ENCODE measurements around the gene CARHSP1.

CARHSP1 gene

GRCh38 chr16:8848939-8849391, 19.8 kb downstream of the CARHSP1 start:
- Histone ChIP-seq H3K9me3 (no peaks in the 10 kb centered on the region), H3K4me1 (peaks cover 0 to 8% (median 7%) of the 10 kb centered on the region in 4 donors), H3K27me3 (no peaks in the 10 kb centered on the region), H3K36me3 (peaks cover 15 to 63% (median 39%) of the 10 kb centered on the region in 3 donors), H3K4me3 (no peak overlapping the region), H3K27ac (no peak overlapping the region)
- intact Hi-C loops (cut with DNase I; ENCODE audit: low total_unique reads) = no loop called here
- peak in 1 of 2 donors; percentile 57 for DNase-seq
- no peak for TF ChIP-seq CTCF (IDR thresholded peaks at IDR 0.05)

GRCh38 chr16:8848231-8848938, 20.4 kb downstream of the CARHSP1 start:
- intact Hi-C loops (cut with DNase I; ENCODE audit: low total_unique reads) = no loop called here
- peak in 1 of 2 donors; percentile 60 for DNase-seq
- Histone ChIP-seq H3K4me1 (peaks cover 0 to 8% (median 7%) of the 10 kb centered on the region in 4 donors), H3K27me3 (no peaks in the 10 kb centered on the region), H3K9me3 (no peaks in the 10 kb centered on the region), H3K27ac (no peak overlapping the region), H3K4me3 (no peak overlapping the region), H3K36me3 (peaks cover 15 to 57% (median 38%) of the 10 kb centered on the region in 3 donors)
- TF ChIP-seq CTCF (IDR thresholded peaks at IDR 0.05) = no peak

GRCh38 chr16:8847623-8848022, 21.2 kb downstream of the CARHSP1 start:
- intact Hi-C loops (cut with DNase I; ENCODE audit: low total_unique reads) = no loop called here
- H3K27ac ChIP-seq = no peak overlapping the region
- no peak for TF ChIP-seq CTCF (IDR thresholded peaks at IDR 0.05)

GRCh38 chr16:8847145-8847544, 21.7 kb downstream of the CARHSP1 start:
- Histone ChIP-seq H3K27me3 (no peaks in the 10 kb centered on the region), H3K4me1 (peaks cover 0 to 8% (median 7%) of the 10 kb centered on the region in 4 donors), H3K36me3 (peaks cover 15 to 45% (median 29%) of the 10 kb centered on the region in 3 donors), H3K27ac (no peak overlapping the region), H3K4me3 (no peak overlapping the region), H3K9me3 (no peaks in the 10 kb centered on the region)
- intact Hi-C loops (cut with DNase I; ENCODE audit: low total_unique reads) = no loop called here
- no peak for TF ChIP-seq CTCF (IDR thresholded peaks at IDR 0.05)
- DNase-seq = no peak

More at GRCh38 chr16:8847623-8848022, 21.2 kb downstream of the CARHSP1 start:
- no peak for DNase-seq
- H3K27me3 ChIP-seq = no peaks in the 10 kb centered on the region
- H3K9me3 ChIP-seq = no peaks in the 10 kb centered on the region
- H3K4me1 ChIP-seq = peaks cover 0 to 8% (median 7%) of the 10 kb centered on the region in 4 donors
- H3K4me3 ChIP-seq = no peak overlapping the region
- H3K36me3 ChIP-seq = peaks cover 15 to 49% (median 34%) of the 10 kb centered on the region in 3 donors

GRCh38 chr16:8846401-8846932, 22.3 kb downstream of the CARHSP1 start:
- H3K27ac ChIP-seq = no peak overlapping the region
- peaks cover 15 to 41% (median 26%) of the 10 kb centered on the region in 3 donors for H3K36me3 ChIP-seq
- no peaks in the 10 kb centered on the region for H3K9me3 ChIP-seq
- TF ChIP-seq CTCF (IDR thresholded peaks at IDR 0.05) = no peak
- H3K4me3 ChIP-seq = no peak overlapping the region
- intact Hi-C loops (cut with DNase I; ENCODE audit: low total_unique reads) = no loop called here
- H3K27me3 ChIP-seq = no peaks in the 10 kb centered on the region
- H3K4me1 ChIP-seq = peaks cover 0 to 8% (median 7%) of the 10 kb centered on the region in 4 donors
- DNase-seq = no peak
